ENCODE data around the gene GRIN3B. TPM values are rescaled to one million over a fixed set of nuclear protein-coding genes. Genes with fewer than 3 reads are reported as not detected.

GRIN3B gene
- total and polyA plus RNA-seq, 2 of the 8 experiments (the other 6 are each of a cell fraction or from before 2014, with no cell fraction given): 0.45 to 1.0 TPM

- TF ChIP-seq KDM4A (IDR thresholded peaks at IDR 0.05; ENCODE audit: low read depth, low read length, severe bottlenecking): no peak
These were observed 4.0 kb upstream of the GRIN3B start (continued) for GRCh38 chr19:996051-996838.

All from H1 (cell line).